Thyroid gland (tissue), 4 donors: ENCODE results near the gene EPHA3. TPM values are rescaled to one million over a fixed set of nuclear protein-coding genes. Genes with fewer than 3 reads are reported as not detected.

ENCODE experiments used
- DNase-seq, 2 donors: peaks; one replicate each; pipeline ENCODE4 v3.0.0-alpha.2; 2019
- H3K27ac ChIP-seq, 3 donors: fragments of 200-600 bp; sonication (generic); 1 replicate in 2 of 3; 2 replicates in 1 of 3; pipeline ENCODE4 v1.5.1; 2016 to 2019; ENCODE audit warnings: mild to moderate bottlenecking in 1 of 3, moderate library complexity in 1 of 3
- H3K27me3 ChIP-seq: fragments of 200-600 bp; sonication (generic); one replicate; pipeline ENCODE4 v1.5.1; 2019
- H3K36me3 ChIP-seq, 2 donors: fragments of 200-600 bp; sonication (generic); one replicate each; pipeline ENCODE4 v1.5.1; 2016 to 2019
- H3K4me1 ChIP-seq, 2 donors: fragments of 200-600 bp; sonication (generic); one replicate each; pipeline ENCODE4 v1.5.1; 2017 to 2019
- H3K4me3 ChIP-seq, 3 donors: fragments of 200-600 bp; sonication (generic); replicated peaks in 1 of 3; 1 replicate in 2 of 3; 2 replicates in 1 of 3; pipeline ENCODE4 v1.5.1; 2016; ENCODE audit warnings: mild to moderate bottlenecking in 1 of 3
- H3K9me3 ChIP-seq: fragments of 200-600 bp; sonication (generic); one replicate; pipeline ENCODE4 v1.5.1; 2017
- CTCF ChIP-seq, 6 experiments: fragments of 200-600 bp in 3 of 6; fragments of 450-650 bp in 3 of 6; sonication (generic) in 3 of 6; IDR thresholded peaks; one replicate each; pipeline ENCODE4 v1.5.1; 2016 to 2019; ENCODE audit warnings: antibody characterized with exemption in 6 of 6, mild to moderate bottlenecking in 2 of 6, inconsistent platforms in 1 of 6, moderate library complexity in 1 of 6
- POLR2A ChIP-seq, 2 donors: fragments of 450-650 bp; IDR thresholded peaks; one replicate each; pipeline ENCODE4 v1.6.1; 2017; ENCODE audit warnings: antibody characterized with exemption in 2 of 2, mild to moderate bottlenecking in 2 of 2, moderate library complexity in 1 of 2
- WGBS, 2 donors: methylation state at CpG; one replicate each; pipeline ENCODE4 v1.1.5; 2017; 5-methylcytosine and 5-hydroxymethylcytosine counted together
- intact Hi-C: fragments of 100-400 bp; cut with DNase I; formaldehyde crosslinking; loops from one replicate; pipeline ENCODE4 v1.15.1; 2023
- total RNA-seq, 4 donors: library from RNA; depleted of rRNA; stranded (reverse); fragments of >200 nt; gene quantifications; one replicate each; pipeline ENCODE4 v1.2.3, GENCODE V29; 2016

Gene EPHA3
- total RNA-seq: 10 to 100 TPM; 27.3 to 41.6 (median 35.4) TPM

DNA sequence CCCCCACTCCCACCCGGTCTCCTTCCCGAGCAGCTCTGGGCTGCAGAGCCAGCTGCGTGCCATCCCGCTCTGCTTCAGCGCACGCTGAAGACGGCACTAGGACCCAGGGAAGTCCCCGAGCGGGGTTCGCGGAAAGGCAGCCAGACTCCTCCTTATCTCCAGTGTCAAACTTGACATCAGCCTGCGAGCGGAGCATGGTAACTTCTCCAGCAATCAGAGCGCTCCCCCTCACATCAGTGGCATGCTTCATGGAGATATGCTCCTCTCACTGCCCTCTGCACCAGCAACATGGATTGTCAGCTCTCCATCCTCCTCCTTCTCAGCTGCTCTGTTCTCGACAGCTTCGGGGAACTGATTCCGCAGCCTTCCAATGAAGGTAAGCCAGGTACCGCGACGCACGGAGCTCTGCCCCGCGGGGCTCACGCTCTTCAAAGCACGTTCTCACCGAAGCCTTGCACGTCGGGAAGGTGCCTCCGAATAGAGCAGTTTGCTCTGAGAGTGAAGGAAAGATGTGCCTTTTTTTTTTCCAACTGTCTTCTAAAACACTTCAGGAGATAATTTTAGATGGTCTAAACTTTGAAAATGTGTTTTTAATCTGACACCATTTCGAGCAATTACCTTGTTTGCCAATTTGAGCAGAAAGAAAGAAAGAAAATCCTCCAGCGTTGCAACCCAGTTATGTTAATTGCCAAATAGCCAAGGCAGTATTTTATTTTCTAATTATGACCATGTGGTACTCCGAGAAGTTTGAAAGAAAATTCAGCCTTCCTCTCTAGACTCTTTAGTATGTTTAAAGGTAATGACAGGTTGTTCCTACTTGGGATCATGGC lies at the start of gene EPHA3:
Gene EPHA3 (plus strand): TSS at position 161 of the 830 bp plus-strand sequence. CDS start 128 bp downstream, at position 289.
- DNase-seq: peak; percentile 84 to 89
- H3K27me3 ChIP-seq: no peaks in the 10 kb centered on the region
- no peaks in the 10 kb centered on the region for H3K36me3 ChIP-seq
- intact Hi-C loops: no loop called here
- H3K4me1 ChIP-seq: no peaks in the 10 kb centered on the region
- TF ChIP-seq POLR2A (IDR thresholded peaks at IDR 0.05): peak in 1 of 2 donors; percentile 87
- no peak for TF ChIP-seq CTCF (IDR thresholded peaks at IDR 0.05)
- H3K9me3 ChIP-seq: no peaks in the 10 kb centered on the region
- H3K4me3 ChIP-seq: peak within 1 kb of the TSS; percentile 35 to 41 (median 36)
- H3K27ac ChIP-seq: peak within 1 kb of the TSS in 2 of 3 donors; percentile 16 to 36
- WGBS, 2 donors: 2 to 3% methylated on average over 26 to 32 of the region's 32 CpGs

DNA sequence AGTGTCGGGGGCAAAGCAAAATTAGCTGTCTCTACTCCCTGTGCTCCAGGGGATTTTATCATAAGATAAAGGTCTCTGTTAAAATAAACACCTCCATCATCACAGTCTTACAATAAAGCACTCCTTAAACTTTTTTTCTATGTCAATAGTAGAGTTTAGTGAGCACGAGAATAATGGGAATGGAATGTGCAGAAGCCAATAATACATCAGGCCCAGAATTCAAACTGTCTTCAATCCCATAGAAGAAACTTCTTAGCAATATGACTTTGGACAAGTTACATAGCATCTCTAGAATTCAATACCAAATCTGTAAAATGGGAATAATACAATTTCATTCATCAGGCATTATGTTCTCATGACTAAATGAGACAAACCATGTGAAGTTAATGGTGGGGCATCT lies 49.0 kb upstream of the EPHA3 start:
- H3K4me3 ChIP-seq: no peak overlapping the region
- TF ChIP-seq POLR2A (IDR thresholded peaks at IDR 0.05) (no peak), CTCF (IDR thresholded peaks at IDR 0.05) (no peak)
- no peaks in the 10 kb centered on the region for H3K36me3 ChIP-seq
- no peaks in the 10 kb centered on the region for H3K27me3 ChIP-seq
- 85 to 86% methylated on average over 2 of the region's 2 CpGs for WGBS, 2 donors
- H3K4me1 ChIP-seq: no peaks in the 10 kb centered on the region
- no peak for DNase-seq
- H3K27ac ChIP-seq: no peak overlapping the region
- H3K9me3 ChIP-seq: no peaks in the 10 kb centered on the region
- intact Hi-C loops: no loop called here

DNA sequence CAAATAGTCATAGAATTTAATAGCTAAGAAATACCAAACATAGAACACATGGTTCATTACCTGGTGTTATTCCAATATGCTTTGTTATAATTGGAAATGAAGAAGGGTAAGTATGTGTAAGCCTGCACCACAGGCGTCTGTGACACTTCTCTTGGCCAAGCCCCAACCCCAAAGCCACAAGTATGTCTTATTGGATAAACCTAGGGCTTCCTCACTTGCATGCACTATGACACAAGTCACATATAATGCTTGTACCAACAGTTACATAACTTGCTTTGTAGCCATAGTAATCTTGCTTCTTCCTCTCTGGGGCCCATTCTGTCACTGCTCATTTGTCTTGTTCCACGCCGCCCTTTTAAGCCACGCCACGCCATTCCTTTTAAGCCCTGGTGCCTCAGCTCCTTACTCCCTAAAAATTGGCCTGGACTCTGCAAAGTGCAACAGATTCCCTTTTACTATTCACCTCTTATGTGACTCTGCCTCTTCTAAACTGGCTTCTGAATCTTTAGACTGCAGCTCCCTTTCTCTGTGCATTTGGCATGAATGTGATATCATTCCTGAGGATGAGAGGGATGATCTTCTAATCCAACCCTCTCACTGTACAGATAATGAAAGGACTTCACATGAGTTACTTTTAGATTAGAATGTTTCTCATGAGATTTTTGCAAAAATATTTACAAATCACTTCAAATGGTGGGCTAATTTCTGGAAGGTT lies 48.1 kb upstream of the EPHA3 start:
- no peak overlapping the region for H3K27ac ChIP-seq
- H3K36me3 ChIP-seq: no peaks in the 10 kb centered on the region
- TF ChIP-seq CTCF (IDR thresholded peaks at IDR 0.05): no peak
- TF ChIP-seq POLR2A (IDR thresholded peaks at IDR 0.05): no peak

GRCh38 chr3:89061259-89061658 lies 46.2 kb upstream of the EPHA3 start:
- intact Hi-C loops: no loop called here
- no peak for DNase-seq
- H3K9me3 ChIP-seq: no peaks in the 10 kb centered on the region
- H3K27me3 ChIP-seq: no peaks in the 10 kb centered on the region
- no peaks in the 10 kb centered on the region for H3K4me1 ChIP-seq
- no peak for TF ChIP-seq POLR2A (IDR thresholded peaks at IDR 0.05)
- TF ChIP-seq CTCF (IDR thresholded peaks at IDR 0.05): no peak
- no peak overlapping the region for H3K4me3 ChIP-seq
- 97% methylated on average over 2 of the region's 2 CpGs for WGBS, 2 donors
- H3K36me3 ChIP-seq: no peaks in the 10 kb centered on the region
- H3K27ac ChIP-seq: no peak overlapping the region

More for the DNA sequence above, 48.1 kb upstream of the EPHA3 start:
- intact Hi-C loops: no loop called here
- no peak overlapping the region for H3K4me3 ChIP-seq
- H3K4me1 ChIP-seq: no peaks in the 10 kb centered on the region
- no peak for DNase-seq
- H3K9me3 ChIP-seq: no peaks in the 10 kb centered on the region
- WGBS, 2 donors: 78% methylated on average over 5 of the region's 5 CpGs
- no peaks in the 10 kb centered on the region for H3K27me3 ChIP-seq

DNA sequence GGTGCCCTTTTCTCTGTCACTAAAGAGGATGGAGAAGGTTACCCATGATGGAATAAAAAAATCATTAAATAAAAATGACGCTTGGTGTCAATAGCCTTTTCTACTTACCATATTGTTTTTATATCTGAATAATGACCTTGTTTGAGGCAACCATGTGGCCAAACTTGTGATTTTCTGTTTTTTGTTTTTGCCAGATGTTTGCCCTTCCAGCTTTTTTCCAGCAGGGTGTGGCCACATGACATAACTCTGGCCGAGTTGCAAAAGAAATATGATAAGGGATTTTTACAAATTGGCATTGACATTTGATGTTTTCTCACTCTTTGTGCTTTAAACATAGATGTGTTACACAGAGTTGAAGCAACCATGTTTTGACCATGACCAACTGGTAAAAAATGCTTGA lies 39.7 kb upstream of the EPHA3 start:
- WGBS, 2 donors: 75 to 78% methylated on average over 2 of the region's 2 CpGs
- no peaks in the 10 kb centered on the region for H3K4me1 ChIP-seq
- no peak for DNase-seq
- H3K36me3 ChIP-seq: no peaks in the 10 kb centered on the region
- no peak overlapping the region for H3K27ac ChIP-seq
- no peaks in the 10 kb centered on the region for H3K9me3 ChIP-seq
- intact Hi-C loops: no loop called here
- H3K27me3 ChIP-seq: no peaks in the 10 kb centered on the region
- H3K4me3 ChIP-seq: no peak overlapping the region
- TF ChIP-seq CTCF (IDR thresholded peaks at IDR 0.05) (no peak), POLR2A (IDR thresholded peaks at IDR 0.05) (no peak)
